Measurements from ENCODE around the gene CALB2.

CALB2 gene

GRCh38 chr16:71428385-71428784, 69.9 kb downstream of the CALB2 start:
- no peak overlapping the region for H3K4me3 ChIP-seq (ENCODE audit: low read depth, low read length)
- DNase-seq (ENCODE audit: low read depth) = no peak
- TF ChIP-seq CTCF (IDR thresholded peaks at IDR 0.05; ENCODE audit: insufficient read depth, low read depth, low read length, missing control alignments) = no peak

- no peak for DNase-seq (ENCODE audit: low read depth)
- no peak for TF ChIP-seq CTCF (IDR thresholded peaks at IDR 0.05; ENCODE audit: insufficient read depth, low read depth, low read length, missing control alignments)
- H3K4me3 ChIP-seq (ENCODE audit: low read depth, low read length) = no peak overlapping the region
Observed at GRCh38 chr16:71428883-71429282, 70.4 kb downstream of the CALB2 start.

- TF ChIP-seq CTCF (IDR thresholded peaks at IDR 0.05; ENCODE audit: insufficient read depth, low read depth, low read length, missing control alignments) = no peak
- no peak for DNase-seq (ENCODE audit: low read depth)
- no peak overlapping the region for H3K4me3 ChIP-seq (ENCODE audit: low read depth, low read length)
Observed at GRCh38 chr16:71429581-71429980, 71.1 kb downstream of the CALB2 start.

- no peak for TF ChIP-seq CTCF (IDR thresholded peaks at IDR 0.05; ENCODE audit: insufficient read depth, low read depth, low read length, missing control alignments)
- DNase-seq (ENCODE audit: low read depth) = no peak
- no peak overlapping the region for H3K4me3 ChIP-seq (ENCODE audit: low read depth, low read length)
Observed at GRCh38 chr16:71430744-71431143, 72.2 kb downstream of the CALB2 start.

- no peak overlapping the region for H3K4me3 ChIP-seq (ENCODE audit: low read depth, low read length)
- no peak for DNase-seq (ENCODE audit: low read depth)
- no peak for TF ChIP-seq CTCF (IDR thresholded peaks at IDR 0.05; ENCODE audit: insufficient read depth, low read depth, low read length, missing control alignments)
Observed at GRCh38 chr16:71431176-71431575, 72.7 kb downstream of the CALB2 start.

- H3K4me3 ChIP-seq (ENCODE audit: low read depth, low read length) = no peak overlapping the region
- DNase-seq (ENCODE audit: low read depth) = no peak
- TF ChIP-seq CTCF (IDR thresholded peaks at IDR 0.05; ENCODE audit: insufficient read depth, low read depth, low read length, missing control alignments) = no peak
Observed at GRCh38 chr16:71431991-71432390, 73.5 kb downstream of the CALB2 start.

GRCh38 chr16:71432906-71433305, 74.4 kb downstream of the CALB2 start:
- no peak for TF ChIP-seq CTCF (IDR thresholded peaks at IDR 0.05; ENCODE audit: insufficient read depth, low read depth, low read length, missing control alignments)
- DNase-seq (ENCODE audit: low read depth) = no peak
- no peak overlapping the region for H3K4me3 ChIP-seq (ENCODE audit: low read depth, low read length)

Data from GM12865 (cell line).